Activated CD8-positive, alpha-beta T cell treated with anti-CD3 and anti-CD28 coated beads for 36 hours (primary cell): ENCODE results near the gene CYP46A1. TPM values are rescaled to one million over a fixed set of nuclear protein-coding genes. Genes with fewer than 3 reads are reported as not detected.

ENCODE experiments used
- ATAC-seq: fragments of 200-7000 bp; cut with Tn5 transposase; one replicate; pipeline ENCODE4 v1.10.0; 2021; ENCODE audit warnings: mild to moderate bottlenecking, moderate library complexity
- CTCF ChIA-PET: fragments of 350-600 bp; sonication (Branson Sonifier 250); formaldehyde crosslinking; loops from one replicate; lab custom pipeline; 2021; ENCODE audit warnings: antibody characterized with exemption; lab: Charles Lee
- POLR2A ChIA-PET: fragments of 350-600 bp; sonication (Branson Sonifier 250); formaldehyde crosslinking; loops from one replicate; lab custom pipeline; 2021; ENCODE audit warnings: antibody characterized with exemption; lab: Charles Lee
- DNase-seq: peaks from one replicate; pipeline ENCODE4 v3.0.0-alpha.2; 2020
- H3K27ac Mint-ChIP-seq: one replicate; pipeline ENCODE4 v1.8.0; 2021; ENCODE audit warnings: mild to moderate bottlenecking, mixed read lengths
- H3K27me3 Mint-ChIP-seq: one replicate; pipeline ENCODE4 v1.8.0; 2021; ENCODE audit warnings: mixed read lengths
- H3K36me3 Mint-ChIP-seq: one replicate; pipeline ENCODE4 v1.8.0; 2021; ENCODE audit warnings: low read depth, mixed read lengths
- H3K4me1 Mint-ChIP-seq: one replicate; pipeline ENCODE4 v1.8.0; 2021; ENCODE audit warnings: low read depth, mixed read lengths
- H3K4me3 Mint-ChIP-seq: one replicate; pipeline ENCODE4 v1.8.0; 2021; ENCODE audit warnings: mild to moderate bottlenecking, moderate library complexity, mixed read lengths
- H3K9me3 Mint-ChIP-seq: one replicate; pipeline ENCODE4 v1.8.0; 2021; ENCODE audit warnings: mixed read lengths
- intact Hi-C: fragments of 100-400 bp; cut with micrococcal nuclease; formaldehyde crosslinking; loops from one replicate; pipeline ENCODE4 v1.10.0; 2022
- total RNA-seq, 2 experiments: library from RNA; stranded (reverse); gene quantifications; one replicate each; pipeline ENCODE4 v1.2.3, GENCODE V29; 2021
- TF ChIP-seq, protein P1 (sequence below): fragments of 200-600 bp; IDR thresholded peaks from one replicate; pipeline ENCODE4 v1.8.0; 2022; ENCODE audit warnings: antibody characterized with exemption, mild to moderate bottlenecking

Gene CYP46A1
- total RNA-seq, 2 experiments from 2014 or later: 0.16 to 0.20 TPM

DNA sequence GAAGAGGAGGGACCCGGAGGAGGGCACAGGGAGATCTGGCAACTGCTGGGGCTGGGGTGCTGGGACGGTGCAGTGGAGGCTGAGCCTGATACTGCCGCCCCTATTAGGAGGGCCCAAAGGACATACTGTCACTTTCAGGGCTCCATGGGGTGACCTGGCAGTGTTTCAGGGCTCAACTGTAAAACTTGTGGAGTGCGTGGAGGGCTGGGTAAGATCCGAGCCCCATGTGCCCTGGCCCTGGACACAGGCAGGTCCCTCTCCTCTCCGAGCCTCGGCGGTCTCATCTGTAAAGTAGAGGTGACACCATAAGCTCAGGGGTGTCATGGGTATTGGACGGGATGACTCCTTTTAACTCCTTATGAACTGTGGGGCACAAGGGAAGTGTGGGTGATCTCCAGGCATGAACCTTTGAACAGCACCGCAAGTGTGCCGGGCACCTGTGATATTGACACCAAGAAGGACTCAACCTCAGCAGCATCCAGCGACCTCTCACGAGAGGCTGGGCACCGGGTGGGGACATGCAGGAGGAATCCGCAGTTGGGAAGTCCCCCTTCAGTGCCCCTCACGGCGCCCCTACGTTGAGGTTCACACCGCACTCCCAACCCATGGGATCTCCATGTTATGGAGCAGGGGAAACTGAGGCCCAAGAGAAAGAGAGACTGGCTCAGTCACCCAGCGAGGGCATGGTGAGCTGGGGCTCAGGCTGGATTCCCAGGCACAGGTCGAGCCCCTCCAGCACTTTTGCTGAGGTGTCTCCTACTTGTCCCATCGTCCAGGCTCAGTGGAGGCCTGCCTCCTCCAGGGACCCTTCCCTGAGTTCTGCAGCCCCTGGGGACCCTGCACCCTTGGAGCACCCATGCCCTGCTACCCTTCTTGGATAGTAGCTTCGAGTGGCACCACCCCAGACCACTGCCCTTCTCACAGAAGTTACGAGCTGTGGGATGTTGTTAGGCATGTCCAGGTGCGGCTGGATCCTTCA is 58.7 kb downstream of the CYP46A1 start:
- CTCF ChIA-PET: interaction anchor here (0.8 kb wide), 1 partner anchor 156 kb away, joined by 3 read pairs; no protein-coding TSS in a partner anchor
- intact Hi-C loops: no loop called here
- Mint-ChIP-seq H3K27me3 (peaks cover 17% of the 10 kb centered on the region), H3K27ac (no peak overlapping the region), H3K4me1 (peaks cover 7% of the 10 kb centered on the region), H3K4me3 (no peak overlapping the region), H3K36me3 (no peaks in the 10 kb centered on the region), H3K9me3 (no peaks in the 10 kb centered on the region)
- TF ChIP-seq, protein P1, sequence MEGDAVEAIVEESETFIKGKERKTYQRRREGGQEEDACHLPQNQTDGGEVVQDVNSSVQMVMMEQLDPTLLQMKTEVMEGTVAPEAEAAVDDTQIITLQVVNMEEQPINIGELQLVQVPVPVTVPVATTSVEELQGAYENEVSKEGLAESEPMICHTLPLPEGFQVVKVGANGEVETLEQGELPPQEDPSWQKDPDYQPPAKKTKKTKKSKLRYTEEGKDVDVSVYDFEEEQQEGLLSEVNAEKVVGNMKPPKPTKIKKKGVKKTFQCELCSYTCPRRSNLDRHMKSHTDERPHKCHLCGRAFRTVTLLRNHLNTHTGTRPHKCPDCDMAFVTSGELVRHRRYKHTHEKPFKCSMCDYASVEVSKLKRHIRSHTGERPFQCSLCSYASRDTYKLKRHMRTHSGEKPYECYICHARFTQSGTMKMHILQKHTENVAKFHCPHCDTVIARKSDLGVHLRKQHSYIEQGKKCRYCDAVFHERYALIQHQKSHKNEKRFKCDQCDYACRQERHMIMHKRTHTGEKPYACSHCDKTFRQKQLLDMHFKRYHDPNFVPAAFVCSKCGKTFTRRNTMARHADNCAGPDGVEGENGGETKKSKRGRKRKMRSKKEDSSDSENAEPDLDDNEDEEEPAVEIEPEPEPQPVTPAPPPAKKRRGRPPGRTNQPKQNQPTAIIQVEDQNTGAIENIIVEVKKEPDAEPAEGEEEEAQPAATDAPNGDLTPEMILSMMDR: no peak
- DNase-seq: no peak
- POLR2A ChIA-PET: no interaction called here
- ATAC-seq: no peak

DNA sequence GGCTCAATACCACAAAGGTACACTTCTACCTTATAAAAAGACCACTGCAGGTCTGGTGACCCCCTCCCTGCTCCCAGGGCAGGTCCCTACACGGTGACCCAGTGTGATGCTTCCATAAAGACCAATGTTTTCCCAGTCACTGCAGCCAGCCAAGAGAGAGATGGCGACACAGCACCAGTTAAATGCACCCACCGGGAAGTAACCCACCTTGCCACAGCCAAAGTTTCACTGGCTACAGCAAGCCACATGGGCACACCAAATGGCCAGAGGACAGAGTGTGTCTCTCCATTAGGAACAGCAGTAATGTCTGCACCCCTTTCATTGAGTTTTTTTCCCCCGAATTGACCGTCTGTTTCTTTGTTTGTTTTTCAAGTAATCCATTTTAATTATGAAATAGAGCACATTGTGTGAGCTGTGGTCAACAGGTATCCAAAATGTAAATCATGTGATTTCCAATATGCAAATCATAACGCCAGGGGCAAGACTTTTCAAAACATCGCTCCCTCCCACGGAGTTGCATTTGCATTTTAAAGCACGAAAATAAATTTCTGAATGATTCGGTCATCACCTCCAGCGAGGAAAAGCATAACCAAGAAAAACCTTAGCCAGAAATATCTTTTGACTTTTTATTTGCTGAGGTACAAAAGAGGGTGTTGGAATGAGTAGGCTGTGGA is 60.2 kb downstream of the CYP46A1 start:
- DNase-seq (no peak), ATAC-seq (no peak)
- Mint-ChIP-seq H3K4me3 (no peak overlapping the region), H3K4me1 (peaks cover 7% of the 10 kb centered on the region), H3K27ac (no peak overlapping the region), H3K27me3 (peaks cover 17% of the 10 kb centered on the region), H3K36me3 (no peaks in the 10 kb centered on the region), H3K9me3 (no peaks in the 10 kb centered on the region)
- ChIA-PET CTCF (no interaction called here), POLR2A (no interaction called here)
- TF ChIP-seq, protein P1: no peak
- intact Hi-C loops: no loop called here

DNA sequence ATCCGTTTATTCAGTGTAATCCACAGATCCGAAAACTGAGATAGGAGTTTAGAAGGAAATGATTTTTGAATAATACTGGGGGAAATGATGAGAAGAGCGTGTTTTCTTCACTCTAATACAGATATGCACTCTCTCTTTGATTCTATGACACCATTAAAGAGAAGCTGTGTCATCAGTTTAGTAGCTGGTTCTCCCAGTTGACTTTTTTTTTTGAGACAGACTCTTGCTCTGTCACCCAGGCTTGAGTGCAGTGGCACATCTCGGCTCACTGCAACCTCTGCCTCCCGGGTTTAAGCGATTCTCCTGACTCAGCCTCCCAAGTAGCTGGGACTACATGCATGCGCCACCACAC is 60.8 kb downstream of the CYP46A1 start:
- ChIA-PET CTCF (no interaction called here), POLR2A (no interaction called here)
- no peaks in the 10 kb centered on the region for H3K36me3 Mint-ChIP-seq
- no peak overlapping the region for H3K4me3 Mint-ChIP-seq
- H3K4me1 Mint-ChIP-seq: peaks cover 7% of the 10 kb centered on the region
- H3K27ac Mint-ChIP-seq: no peak overlapping the region
- DNase-seq (no peak), ATAC-seq (no peak)
- TF ChIP-seq, protein P1: no peak
- intact Hi-C loops: no loop called here
- no peaks in the 10 kb centered on the region for H3K9me3 Mint-ChIP-seq
- peaks cover 14% of the 10 kb centered on the region for H3K27me3 Mint-ChIP-seq

DNA sequence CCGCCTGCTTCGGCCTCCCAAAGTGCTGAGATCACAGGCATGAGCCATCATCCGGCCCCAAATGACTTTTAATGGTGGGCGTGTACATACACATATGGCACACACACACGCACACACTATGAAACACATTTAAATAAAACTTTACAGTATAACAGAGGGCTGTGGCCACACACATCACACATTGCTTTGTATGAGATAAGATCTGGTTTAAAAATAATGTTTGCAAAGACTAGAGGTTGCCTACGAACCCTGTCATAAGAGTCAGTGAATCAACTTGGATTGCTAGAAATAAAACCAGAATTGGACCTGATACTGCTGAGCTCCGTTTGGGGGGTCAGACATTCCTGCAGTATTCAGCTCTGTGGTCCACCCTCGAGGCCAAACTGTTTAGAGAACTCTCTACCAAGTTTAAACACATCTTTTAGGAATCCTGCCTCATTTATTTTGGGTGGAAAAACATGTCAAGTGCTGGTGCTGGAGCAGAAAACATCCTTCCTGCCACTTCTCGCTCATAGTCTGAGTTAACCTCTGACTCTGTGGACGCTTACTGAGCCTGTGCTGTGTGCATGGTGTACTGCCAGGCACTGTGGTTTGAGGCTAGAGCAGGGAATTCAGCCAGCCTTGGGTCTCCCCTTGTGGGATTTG is 61.3 kb downstream of the CYP46A1 start:
- Mint-ChIP-seq H3K36me3 (no peaks in the 10 kb centered on the region), H3K4me1 (peaks cover 7% of the 10 kb centered on the region), H3K9me3 (no peaks in the 10 kb centered on the region), H3K27ac (no peak overlapping the region), H3K4me3 (no peak overlapping the region), H3K27me3 (peaks cover 12% of the 10 kb centered on the region)
- ATAC-seq: no peak
- ChIA-PET POLR2A (no interaction called here), CTCF (no interaction called here)
- TF ChIP-seq, protein P1: no peak
- intact Hi-C loops: no loop called here
- no peak for DNase-seq
